Activated CD4-positive, alpha-beta T cell treated with anti-CD3 and anti-CD28 coated beads, Interleukin-2, amount 10 ng/mL, durations not matched to agents 24 days and 14 days (primary cell): ENCODE data around the gene FBXL7. TPM values are rescaled to one million over a fixed set of nuclear protein-coding genes. Genes with fewer than 3 reads are reported as not detected.

Experiments used
- DNase-seq: peaks from one replicate; pipeline ENCODE4 v3.0.0; 2022
- H3K27ac Mint-ChIP-seq: one replicate; pipeline ENCODE4 v1.8.0; 2022; ENCODE audit warnings: mild to moderate bottlenecking, mixed read lengths
- H3K27me3 Mint-ChIP-seq: one replicate; pipeline ENCODE4 v1.8.0; 2022; ENCODE audit warnings: mixed read lengths
- H3K36me3 Mint-ChIP-seq: one replicate; pipeline ENCODE4 v1.8.0; 2022; ENCODE audit warnings: low read depth, mild to moderate bottlenecking, mixed read lengths
- H3K4me1 Mint-ChIP-seq: one replicate; pipeline ENCODE4 v1.8.0; 2021; ENCODE audit warnings: mixed read lengths
- H3K4me3 Mint-ChIP-seq: one replicate; pipeline ENCODE4 v1.8.0; 2022; ENCODE audit warnings: mild to moderate bottlenecking, moderate library complexity, mixed read lengths
- H3K9me3 Mint-ChIP-seq: one replicate; pipeline ENCODE4 v1.8.0; 2021; ENCODE audit warnings: mixed read lengths
- intact Hi-C: fragments of 100-400 bp; cut with micrococcal nuclease; formaldehyde crosslinking; loops from one replicate; pipeline ENCODE4 v1.15.1; 2023
- total RNA-seq: library from RNA; stranded (reverse); gene quantifications from 2 replicates; pipeline ENCODE4 v1.2.3, GENCODE V29; 2022

The FBXL7 gene
- total RNA-seq, 1 donor from 2014 or later: not detected

- Mint-ChIP-seq H3K27me3 (no peaks in the 10 kb centered on the region), H3K36me3 (no peaks in the 10 kb centered on the region), H3K4me3 (no peak overlapping the region), H3K9me3 (no peaks in the 10 kb centered on the region), H3K4me1 (no peaks in the 10 kb centered on the region), H3K27ac (no peak overlapping the region)
- no peak for DNase-seq
- intact Hi-C loops: no loop called here
Observed at GRCh38 chr5:15728811-15729210, 228.8 kb downstream of the FBXL7 start.

- H3K9me3 Mint-ChIP-seq: peaks cover 11% of the 10 kb centered on the region
- intact Hi-C loops: no loop called here
- H3K36me3 Mint-ChIP-seq: no peaks in the 10 kb centered on the region
- H3K4me3 Mint-ChIP-seq: no peak overlapping the region
- no peak overlapping the region for H3K27ac Mint-ChIP-seq
- H3K27me3 Mint-ChIP-seq: no peaks in the 10 kb centered on the region
- H3K4me1 Mint-ChIP-seq: no peaks in the 10 kb centered on the region
- no peak for DNase-seq
Observed at GRCh38 chr5:15731699-15732098, 231.7 kb downstream of the FBXL7 start.

GRCh38 chr5:15734058-15734457 is 234.1 kb downstream of the FBXL7 start:
- DNase-seq: no peak
- Mint-ChIP-seq H3K4me1 (no peaks in the 10 kb centered on the region), H3K36me3 (no peaks in the 10 kb centered on the region), H3K27ac (no peak overlapping the region), H3K4me3 (no peak overlapping the region), H3K9me3 (peaks cover 11% of the 10 kb centered on the region), H3K27me3 (no peaks in the 10 kb centered on the region)
- intact Hi-C loops: no loop called here

- H3K4me1 Mint-ChIP-seq: no peaks in the 10 kb centered on the region
- no peak overlapping the region for H3K4me3 Mint-ChIP-seq
- H3K27me3 Mint-ChIP-seq: no peaks in the 10 kb centered on the region
- no peak for DNase-seq
- peaks cover 11% of the 10 kb centered on the region for H3K9me3 Mint-ChIP-seq
- no peaks in the 10 kb centered on the region for H3K36me3 Mint-ChIP-seq
- no peak overlapping the region for H3K27ac Mint-ChIP-seq
- intact Hi-C loops: no loop called here
Observed at GRCh38 chr5:15737036-15737821, 237.2 kb downstream of the FBXL7 start.

GRCh38 chr5:15737871-15738664 is 238.1 kb downstream of the FBXL7 start:
- H3K4me1 Mint-ChIP-seq: no peaks in the 10 kb centered on the region
- intact Hi-C loops: no loop called here
- H3K4me3 Mint-ChIP-seq: no peak overlapping the region
- H3K27ac Mint-ChIP-seq: no peak overlapping the region
- no peak for DNase-seq
- H3K27me3 Mint-ChIP-seq: no peaks in the 10 kb centered on the region
- H3K36me3 Mint-ChIP-seq: no peaks in the 10 kb centered on the region
- H3K9me3 Mint-ChIP-seq: peaks cover 11% of the 10 kb centered on the region

- no peak overlapping the region for H3K4me3 Mint-ChIP-seq
- H3K27ac Mint-ChIP-seq: no peak overlapping the region
- peaks cover 10% of the 10 kb centered on the region for H3K9me3 Mint-ChIP-seq
- H3K36me3 Mint-ChIP-seq: no peaks in the 10 kb centered on the region
- no peaks in the 10 kb centered on the region for H3K4me1 Mint-ChIP-seq
- intact Hi-C loops: no loop called here
- H3K27me3 Mint-ChIP-seq: no peaks in the 10 kb centered on the region
- no peak for DNase-seq
Observed at GRCh38 chr5:15740383-15740782, 240.4 kb downstream of the FBXL7 start.

GRCh38 chr5:15741591-15741990 is 241.6 kb downstream of the FBXL7 start:
- Mint-ChIP-seq H3K4me3 (no peak overlapping the region), H3K4me1 (no peaks in the 10 kb centered on the region), H3K9me3 (peaks cover 13% of the 10 kb centered on the region), H3K27ac (no peak overlapping the region), H3K27me3 (no peaks in the 10 kb centered on the region), H3K36me3 (no peaks in the 10 kb centered on the region)
- DNase-seq: no peak
- intact Hi-C loops: no loop called here

GRCh38 chr5:15746833-15747232 is 246.9 kb downstream of the FBXL7 start:
- peaks cover 13% of the 10 kb centered on the region for H3K9me3 Mint-ChIP-seq

GRCh38 chr5:15748266-15748665 is 248.3 kb downstream of the FBXL7 start:
- peaks cover 13% of the 10 kb centered on the region for H3K9me3 Mint-ChIP-seq
- no peak overlapping the region for H3K4me3 Mint-ChIP-seq
- H3K4me1 Mint-ChIP-seq: no peaks in the 10 kb centered on the region
- intact Hi-C loops: no loop called here
- no peaks in the 10 kb centered on the region for H3K27me3 Mint-ChIP-seq
- H3K27ac Mint-ChIP-seq: no peak overlapping the region
- no peaks in the 10 kb centered on the region for H3K36me3 Mint-ChIP-seq
- DNase-seq: no peak

More at GRCh38 chr5:15746833-15747232, 246.9 kb downstream of the FBXL7 start:
- intact Hi-C loops: no loop called here
- H3K4me1 Mint-ChIP-seq: no peaks in the 10 kb centered on the region
- H3K4me3 Mint-ChIP-seq: no peak overlapping the region
- no peaks in the 10 kb centered on the region for H3K27me3 Mint-ChIP-seq
- no peak overlapping the region for H3K27ac Mint-ChIP-seq
- DNase-seq: no peak
- no peaks in the 10 kb centered on the region for H3K36me3 Mint-ChIP-seq

- H3K27me3 Mint-ChIP-seq: no peaks in the 10 kb centered on the region
- H3K9me3 Mint-ChIP-seq: no peaks in the 10 kb centered on the region
- no peaks in the 10 kb centered on the region for H3K4me1 Mint-ChIP-seq
- H3K27ac Mint-ChIP-seq: no peak overlapping the region
- no peak for DNase-seq
- no peaks in the 10 kb centered on the region for H3K36me3 Mint-ChIP-seq
- intact Hi-C loops: no loop called here
- H3K4me3 Mint-ChIP-seq: no peak overlapping the region
Observed at GRCh38 chr5:15752663-15753285, 252.8 kb downstream of the FBXL7 start.

- intact Hi-C loops: no loop called here
- Mint-ChIP-seq H3K9me3 (no peaks in the 10 kb centered on the region), H3K27me3 (no peaks in the 10 kb centered on the region), H3K36me3 (no peaks in the 10 kb centered on the region), H3K4me1 (no peaks in the 10 kb centered on the region), H3K4me3 (no peak overlapping the region), H3K27ac (no peak overlapping the region)
- no peak for DNase-seq
Observed at GRCh38 chr5:15753752-15754151, 253.8 kb downstream of the FBXL7 start.

- H3K36me3 Mint-ChIP-seq: no peaks in the 10 kb centered on the region
- H3K4me3 Mint-ChIP-seq: no peak overlapping the region
- no peak for DNase-seq
- H3K9me3 Mint-ChIP-seq: no peaks in the 10 kb centered on the region
- no peak overlapping the region for H3K27ac Mint-ChIP-seq
- no peaks in the 10 kb centered on the region for H3K4me1 Mint-ChIP-seq
- H3K27me3 Mint-ChIP-seq: no peaks in the 10 kb centered on the region
- intact Hi-C loops: no loop called here
Observed at GRCh38 chr5:15757103-15757502, 257.1 kb downstream of the FBXL7 start.

GRCh38 chr5:15757619-15758018 is 257.6 kb downstream of the FBXL7 start:
- H3K36me3 Mint-ChIP-seq: no peaks in the 10 kb centered on the region
- no peaks in the 10 kb centered on the region for H3K9me3 Mint-ChIP-seq
- no peaks in the 10 kb centered on the region for H3K4me1 Mint-ChIP-seq
- no peak overlapping the region for H3K27ac Mint-ChIP-seq
- no peak overlapping the region for H3K4me3 Mint-ChIP-seq
- H3K27me3 Mint-ChIP-seq: no peaks in the 10 kb centered on the region
- DNase-seq: no peak
- intact Hi-C loops: no loop called here

- H3K27me3 Mint-ChIP-seq: no peaks in the 10 kb centered on the region
- no peak for DNase-seq
- H3K27ac Mint-ChIP-seq: no peak overlapping the region
- no peaks in the 10 kb centered on the region for H3K36me3 Mint-ChIP-seq
- no peak overlapping the region for H3K4me3 Mint-ChIP-seq
- no peaks in the 10 kb centered on the region for H3K9me3 Mint-ChIP-seq
- intact Hi-C loops: no loop called here
- no peaks in the 10 kb centered on the region for H3K4me1 Mint-ChIP-seq
Observed at GRCh38 chr5:15762668-15763067, 262.7 kb downstream of the FBXL7 start.
